ENCODE results near the gene IGFL1.

IGFL1 gene

DNA sequence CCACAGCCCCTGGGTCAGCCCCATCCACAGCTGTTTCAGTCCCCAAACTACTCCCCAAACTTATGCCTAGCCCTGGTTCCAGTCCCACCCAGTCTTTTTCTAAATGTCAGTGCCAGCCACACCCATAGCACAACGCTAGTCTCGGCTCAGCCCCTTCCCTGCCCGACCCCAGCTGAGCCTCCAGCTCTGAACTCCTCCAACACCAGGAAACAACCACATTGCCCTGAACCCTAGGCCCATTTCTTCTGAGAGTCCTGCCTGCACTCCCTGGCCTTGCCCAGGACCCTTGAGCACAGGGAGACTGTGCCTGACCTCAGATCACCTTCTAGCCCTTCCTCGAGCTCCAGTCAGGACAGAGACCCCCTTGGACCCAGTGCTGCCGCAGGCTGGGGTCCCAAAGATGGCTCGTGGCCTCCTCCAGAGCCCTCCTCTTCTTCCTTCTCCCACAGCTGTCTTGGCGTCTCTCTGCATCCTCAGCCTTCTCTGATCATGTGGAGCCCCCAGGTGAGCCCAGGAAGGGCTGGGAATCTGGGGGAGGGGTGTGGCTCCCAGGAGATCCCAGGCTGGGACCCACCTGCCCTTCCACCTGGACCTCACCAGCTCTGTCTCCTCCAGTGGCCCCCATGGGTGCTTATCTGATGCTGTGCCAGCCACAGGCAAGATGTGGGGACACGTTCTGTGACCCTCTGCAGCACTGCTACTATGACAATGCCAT lies 33.0 kb upstream of the IGFL1 start:
- Histone ChIP-seq H3K79me2 (ENCODE audit: insufficient read depth, low read length) (no peaks in the 10 kb centered on the region), H3K4me2 (ENCODE audit: low read depth, low read length, poor library complexity, severe bottlenecking) (no peak overlapping the region), H2AFZ (ENCODE audit: low read depth, low read length, severe bottlenecking) (no peak overlapping the region), H4K20me1 (ENCODE audit: low read depth, low read length) (no peaks in the 10 kb centered on the region), H3K27ac (ENCODE audit: low read depth, low read length) (no peak overlapping the region), H3K27me3 (ENCODE audit: low read length) (no peaks in the 10 kb centered on the region), H3F3A (ENCODE audit: insufficient read depth) (no peaks in the 10 kb centered on the region), H3K9me2 (replicated peaks; ENCODE audit: insufficient read depth, low read length) (no peaks in the 10 kb centered on the region), H3K4me3 (ENCODE audit: insufficient read depth, low read length, poor library complexity, severe bottlenecking) (no peak overlapping the region), H3K9me3 (ENCODE audit: insufficient read depth, low read length) (no peaks in the 10 kb centered on the region), H3K36me3 (ENCODE audit: low read length) (no peaks in the 10 kb centered on the region), H3K9ac (ENCODE audit: low read length) (no peak overlapping the region)
- no peak for TF ChIP-seq EZH2phosphoT487 (conservative IDR thresholded peaks at IDR 0.05; ENCODE audit: low read length)
- TF ChIP-seq, protein P1, sequence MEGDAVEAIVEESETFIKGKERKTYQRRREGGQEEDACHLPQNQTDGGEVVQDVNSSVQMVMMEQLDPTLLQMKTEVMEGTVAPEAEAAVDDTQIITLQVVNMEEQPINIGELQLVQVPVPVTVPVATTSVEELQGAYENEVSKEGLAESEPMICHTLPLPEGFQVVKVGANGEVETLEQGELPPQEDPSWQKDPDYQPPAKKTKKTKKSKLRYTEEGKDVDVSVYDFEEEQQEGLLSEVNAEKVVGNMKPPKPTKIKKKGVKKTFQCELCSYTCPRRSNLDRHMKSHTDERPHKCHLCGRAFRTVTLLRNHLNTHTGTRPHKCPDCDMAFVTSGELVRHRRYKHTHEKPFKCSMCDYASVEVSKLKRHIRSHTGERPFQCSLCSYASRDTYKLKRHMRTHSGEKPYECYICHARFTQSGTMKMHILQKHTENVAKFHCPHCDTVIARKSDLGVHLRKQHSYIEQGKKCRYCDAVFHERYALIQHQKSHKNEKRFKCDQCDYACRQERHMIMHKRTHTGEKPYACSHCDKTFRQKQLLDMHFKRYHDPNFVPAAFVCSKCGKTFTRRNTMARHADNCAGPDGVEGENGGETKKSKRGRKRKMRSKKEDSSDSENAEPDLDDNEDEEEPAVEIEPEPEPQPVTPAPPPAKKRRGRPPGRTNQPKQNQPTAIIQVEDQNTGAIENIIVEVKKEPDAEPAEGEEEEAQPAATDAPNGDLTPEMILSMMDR (IDR thresholded peaks at IDR 0.05; ENCODE audit: insufficient read depth, low read length, poor library complexity, severe bottlenecking), result no peak

DNA sequence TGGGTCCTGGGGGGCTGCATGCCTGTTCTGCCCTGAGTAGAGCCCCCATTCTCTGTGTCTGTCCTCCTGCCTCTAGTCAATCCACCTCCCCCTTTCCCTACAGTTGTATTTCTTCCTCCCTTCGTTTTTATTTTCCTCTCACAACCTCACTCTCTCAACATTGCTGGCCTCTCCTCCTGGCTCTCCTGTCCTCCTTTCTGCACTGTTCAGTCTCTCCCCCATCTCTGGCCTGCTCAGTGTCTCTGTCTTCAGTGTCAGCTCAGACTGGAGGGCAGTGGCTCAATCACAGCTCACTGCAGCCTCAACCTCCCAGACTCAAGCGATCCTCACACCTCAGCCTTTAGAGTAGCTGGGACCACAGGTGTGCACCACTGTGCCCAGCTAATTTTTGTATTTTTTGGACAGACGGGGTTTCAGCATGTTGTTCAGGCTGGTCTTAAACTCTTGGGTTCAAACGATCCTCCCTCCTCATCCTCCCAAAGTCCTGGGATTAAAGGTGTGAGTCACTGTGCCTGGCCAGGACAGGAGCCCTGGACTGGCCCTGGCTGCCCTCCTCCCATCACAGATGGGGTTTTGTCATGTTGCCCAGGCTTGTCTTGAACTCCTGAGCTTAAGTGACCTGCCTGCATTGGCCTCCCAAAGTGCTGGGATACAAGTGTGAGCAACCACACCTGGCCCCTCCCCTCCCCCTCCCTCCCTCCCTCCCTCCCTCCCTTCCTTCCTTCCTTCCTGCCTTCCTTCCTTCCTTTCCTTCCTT lies 32.0 kb upstream of the IGFL1 start:
- no peak overlapping the region for H3K4me3 ChIP-seq (ENCODE audit: insufficient read depth, low read length, poor library complexity, severe bottlenecking)
- H4K20me1 ChIP-seq (ENCODE audit: low read depth, low read length), result no peaks in the 10 kb centered on the region
- H3K9me2 ChIP-seq (replicated peaks; ENCODE audit: insufficient read depth, low read length), result no peaks in the 10 kb centered on the region
- no peaks in the 10 kb centered on the region for H3F3A ChIP-seq (ENCODE audit: insufficient read depth)
- no peak overlapping the region for H2AFZ ChIP-seq (ENCODE audit: low read depth, low read length, severe bottlenecking)
- no peak overlapping the region for H3K4me2 ChIP-seq (ENCODE audit: low read depth, low read length, poor library complexity, severe bottlenecking)
- no peaks in the 10 kb centered on the region for H3K36me3 ChIP-seq (ENCODE audit: low read length)
- no peak overlapping the region for H3K9ac ChIP-seq (ENCODE audit: low read length)
- no peaks in the 10 kb centered on the region for H3K9me3 ChIP-seq (ENCODE audit: insufficient read depth, low read length)
- H3K27me3 ChIP-seq (ENCODE audit: low read length), result no peaks in the 10 kb centered on the region
- TF ChIP-seq, protein P1 (IDR thresholded peaks at IDR 0.05; ENCODE audit: insufficient read depth, low read length, poor library complexity, severe bottlenecking), result no peak
- TF ChIP-seq EZH2phosphoT487 (conservative IDR thresholded peaks at IDR 0.05; ENCODE audit: low read length), result no peak
- no peaks in the 10 kb centered on the region for H3K79me2 ChIP-seq (ENCODE audit: insufficient read depth, low read length)
- no peak overlapping the region for H3K27ac ChIP-seq (ENCODE audit: low read depth, low read length)

DNA sequence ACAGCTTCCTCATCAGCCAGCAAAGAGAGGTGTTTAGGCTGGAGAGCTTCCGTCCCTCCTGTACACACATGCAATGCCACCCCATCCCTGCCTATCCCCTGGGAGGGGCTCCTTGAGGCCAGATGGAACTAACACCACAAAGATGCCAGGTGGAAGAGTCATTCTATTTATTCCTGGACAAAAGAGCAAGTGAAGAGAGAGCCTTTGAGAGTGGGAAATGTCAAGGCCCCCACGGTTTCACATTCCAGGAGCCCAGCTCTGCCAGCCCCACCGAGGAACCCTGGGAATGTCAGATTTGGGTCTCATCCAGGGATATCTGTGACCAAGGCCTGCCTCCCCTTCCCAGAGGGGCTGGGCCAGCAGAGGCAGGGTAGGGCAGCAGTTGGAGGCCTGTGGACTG lies 30.8 kb upstream of the IGFL1 start:
- no peak overlapping the region for H3K4me3 ChIP-seq (ENCODE audit: insufficient read depth, low read length, poor library complexity, severe bottlenecking)

More for the DNA sequence above, 30.8 kb upstream of the IGFL1 start:
- Histone ChIP-seq H3K79me2 (ENCODE audit: insufficient read depth, low read length) (no peaks in the 10 kb centered on the region), H3K9me2 (replicated peaks; ENCODE audit: insufficient read depth, low read length) (no peaks in the 10 kb centered on the region), H4K20me1 (ENCODE audit: low read depth, low read length) (no peaks in the 10 kb centered on the region), H3F3A (ENCODE audit: insufficient read depth) (no peaks in the 10 kb centered on the region), H3K27ac (ENCODE audit: low read depth, low read length) (no peak overlapping the region), H3K27me3 (ENCODE audit: low read length) (no peaks in the 10 kb centered on the region), H3K4me2 (ENCODE audit: low read depth, low read length, poor library complexity, severe bottlenecking) (no peak overlapping the region), H3K9ac (ENCODE audit: low read length) (no peak overlapping the region), H2AFZ (ENCODE audit: low read depth, low read length, severe bottlenecking) (no peak overlapping the region), H3K9me3 (ENCODE audit: insufficient read depth, low read length) (no peaks in the 10 kb centered on the region), H3K36me3 (ENCODE audit: low read length) (no peaks in the 10 kb centered on the region)
- TF ChIP-seq, protein P1 (IDR thresholded peaks at IDR 0.05; ENCODE audit: insufficient read depth, low read length, poor library complexity, severe bottlenecking), result no peak
- TF ChIP-seq EZH2phosphoT487 (conservative IDR thresholded peaks at IDR 0.05; ENCODE audit: low read length), result no peak

All from SU-DHL-6 (cell line).